Astrocyte (in vitro differentiated cells and primary cell): ENCODE data around the gene SRI. TPM values are rescaled to one million over a fixed set of nuclear protein-coding genes. Genes with fewer than 3 reads are reported as not detected.

ENCODE experiments used
- DNase-seq: peaks from one replicate; pipeline ENCODE4 v3.0.0-alpha.2; 2010; ENCODE audit warnings: low read depth
- FAIRE-seq: peaks from 2 replicates; lab custom pipeline; 2011; peaks lifted over from hg19 to GRCh38; lab: Jason Lieb, UNC
- H2AFZ ChIP-seq: 2 replicates; pipeline ENCODE4 v1.6.0; 2012; ENCODE audit warnings: low read depth, low read length, inconsistent platforms
- H3K27ac ChIP-seq: 2 replicates; pipeline ENCODE4 v1.5.1; 2011; ENCODE audit warnings: low read depth, low read length, inconsistent platforms
- H3K27me3 ChIP-seq: 2 replicates; pipeline ENCODE4 v1.6.0; 2011; ENCODE audit warnings: low read length, inconsistent platforms; ENCODE audit not compliant: insufficient read depth
- H3K36me3 ChIP-seq: 2 replicates; pipeline ENCODE4 v1.5.1; 2011; ENCODE audit warnings: low read length, inconsistent platforms; ENCODE audit not compliant: insufficient read depth
- H3K4me1 ChIP-seq: 2 replicates; pipeline ENCODE4 v1.5.1; 2011; ENCODE audit warnings: low read length, inconsistent platforms; ENCODE audit not compliant: insufficient read depth
- H3K4me2 ChIP-seq: 2 replicates; pipeline ENCODE4 v1.6.0; 2012; ENCODE audit warnings: low read length, inconsistent platforms
- H3K4me3 ChIP-seq: 2 replicates; pipeline ENCODE4 v1.5.1; 2011; ENCODE audit warnings: low read depth, mild to moderate bottlenecking, low read length, inconsistent platforms; ENCODE audit not compliant: insufficient read depth
- H3K79me2 ChIP-seq: 2 replicates; pipeline ENCODE4 v1.6.0; 2012; ENCODE audit warnings: mild to moderate bottlenecking, low read length, inconsistent platforms; ENCODE audit not compliant: insufficient read depth
- H3K9ac ChIP-seq: 2 replicates; pipeline ENCODE4 v1.6.0; 2012; ENCODE audit warnings: mild to moderate bottlenecking, low read length, inconsistent platforms
- H3K9me3 ChIP-seq: 2 replicates; pipeline ENCODE4 v1.5.1; 2012; ENCODE audit warnings: low read depth, mild to moderate bottlenecking, low read length, inconsistent platforms; ENCODE audit not compliant: insufficient read depth
- H4K20me1 ChIP-seq: 2 replicates; pipeline ENCODE4 v1.6.0; 2012; ENCODE audit warnings: low read length, inconsistent platforms; ENCODE audit not compliant: insufficient read depth
- H3K27ac Mint-ChIP-seq: one replicate; pipeline ENCODE4 v1.8.0; 2021; ENCODE audit warnings: mild to moderate bottlenecking, mixed read lengths; ENCODE audit not compliant: unreplicated experiment
- H3K27me3 Mint-ChIP-seq: one replicate; pipeline ENCODE4 v1.8.0; 2021; ENCODE audit warnings: low read depth, mixed read lengths; ENCODE audit not compliant: unreplicated experiment
- H3K36me3 Mint-ChIP-seq: one replicate; pipeline ENCODE4 v1.8.0; 2021; ENCODE audit warnings: low read depth, mixed read lengths; ENCODE audit not compliant: unreplicated experiment
- H3K4me1 Mint-ChIP-seq: one replicate; pipeline ENCODE4 v1.8.0; 2021; ENCODE audit warnings: low read depth, mixed read lengths; ENCODE audit not compliant: unreplicated experiment
- H3K4me3 Mint-ChIP-seq: one replicate; pipeline ENCODE4 v1.8.0; 2021; ENCODE audit warnings: mild to moderate bottlenecking, moderate library complexity, mixed read lengths; ENCODE audit not compliant: unreplicated experiment
- H3K9me3 Mint-ChIP-seq: one replicate; pipeline ENCODE4 v1.8.0; 2021; ENCODE audit warnings: mild to moderate bottlenecking, mixed read lengths; ENCODE audit not compliant: unreplicated experiment
- CTCF ChIP-seq: IDR thresholded peaks from 2 replicates; pipeline ENCODE4 v1.5.1; 2011; ENCODE audit warnings: low read depth, mild to moderate bottlenecking, inconsistent platforms, low read length, moderate library complexity; ENCODE audit not compliant: insufficient read depth
- EZH2 ChIP-seq: IDR thresholded peaks from 2 replicates; pipeline ENCODE4 v1.6.1; 2012; ENCODE audit warnings: mild to moderate bottlenecking, low read length, inconsistent platforms; ENCODE audit not compliant: insufficient read depth
- total RNA-seq: library from RNA; stranded (reverse); gene quantifications from 2 replicates; pipeline ENCODE4 v1.2.1, GENCODE V29; 2021

The SRI gene
- total RNA-seq, 1 donor from 2014 or later = 139 TPM

GRCh38 chr7:88233828-88234227, 14.0 kb upstream of the SRI start:
- no peak overlapping the region for H2AFZ ChIP-seq
- FAIRE-seq (no peak), DNase-seq (no peak)
- Mint-ChIP-seq H3K27me3 (no peaks in the 10 kb centered on the region), H3K9me3 (no peaks in the 10 kb centered on the region), H3K4me3 (no peak overlapping the region), H3K27ac (no peak overlapping the region), H3K36me3 (no peaks in the 10 kb centered on the region), H3K4me1 (no peaks in the 10 kb centered on the region)
- no peaks in the 10 kb centered on the region for H3K36me3 ChIP-seq
- no peaks in the 10 kb centered on the region for H3K27me3 ChIP-seq
- H3K9ac ChIP-seq = no peak overlapping the region
- H3K4me1 ChIP-seq = no peaks in the 10 kb centered on the region
- H3K4me2 ChIP-seq = no peak overlapping the region
- H3K27ac ChIP-seq = no peak overlapping the region
- H3K9me3 ChIP-seq = no peaks in the 10 kb centered on the region
- TF ChIP-seq CTCF (no peak), EZH2 (no peak)
- H4K20me1 ChIP-seq = no peaks in the 10 kb centered on the region
- H3K79me2 ChIP-seq = no peaks in the 10 kb centered on the region
- H3K4me3 ChIP-seq = no peak overlapping the region

- Mint-ChIP-seq H3K9me3 (no peaks in the 10 kb centered on the region), H3K4me3 (no peak overlapping the region), H3K4me1 (no peaks in the 10 kb centered on the region), H3K27ac (no peak overlapping the region), H3K27me3 (no peaks in the 10 kb centered on the region), H3K36me3 (no peaks in the 10 kb centered on the region)
- H3K9ac ChIP-seq = no peak overlapping the region
- no peaks in the 10 kb centered on the region for H3K36me3 ChIP-seq
- no peak overlapping the region for H3K27ac ChIP-seq
- TF ChIP-seq CTCF (no peak), EZH2 (no peak)
- H3K79me2 ChIP-seq = no peaks in the 10 kb centered on the region
- H3K4me1 ChIP-seq = peaks cover 12% of the 10 kb centered on the region
- no peak overlapping the region for H3K4me2 ChIP-seq
- H3K4me3 ChIP-seq = no peak overlapping the region
- no peak for DNase-seq
- no peaks in the 10 kb centered on the region for H4K20me1 ChIP-seq
- H3K9me3 ChIP-seq = no peaks in the 10 kb centered on the region
- no peak for FAIRE-seq
- no peaks in the 10 kb centered on the region for H3K27me3 ChIP-seq
- H2AFZ ChIP-seq = no peak overlapping the region
Measured at GRCh38 chr7:88230646-88231045, 10.8 kb upstream of the SRI start.

GRCh38 chr7:88229302-88229995, 9.6 kb upstream of the SRI start:
- no peak overlapping the region for H3K9ac ChIP-seq
- H3K9me3 Mint-ChIP-seq = no peaks in the 10 kb centered on the region
- no peaks in the 10 kb centered on the region for H3K79me2 ChIP-seq
- no peaks in the 10 kb centered on the region for H3K27me3 ChIP-seq
- FAIRE-seq = no peak
- no peaks in the 10 kb centered on the region for H3K36me3 Mint-ChIP-seq
- no peak overlapping the region for H2AFZ ChIP-seq
- no peaks in the 10 kb centered on the region for H4K20me1 ChIP-seq
- no peak overlapping the region for H3K4me3 ChIP-seq
- H3K4me1 ChIP-seq = peaks cover 18% of the 10 kb centered on the region
- H3K36me3 ChIP-seq = no peaks in the 10 kb centered on the region
- no peak overlapping the region for H3K27ac ChIP-seq
- H3K4me2 ChIP-seq = no peak overlapping the region
- no peak overlapping the region for H3K4me3 Mint-ChIP-seq
- no peak for TF ChIP-seq CTCF
- TF ChIP-seq EZH2 = no peak
- no peak overlapping the region for H3K27ac Mint-ChIP-seq
- H3K4me1 Mint-ChIP-seq = peaks cover 2% of the 10 kb centered on the region
- no peak for DNase-seq
- H3K27me3 Mint-ChIP-seq = no peaks in the 10 kb centered on the region
- H3K9me3 ChIP-seq = no peaks in the 10 kb centered on the region
